HG02571 (cell line): Measurements from ENCODE around the gene SPTBN5.

Source experiments
- ATAC-seq: cut with Tn5 transposase; IDR thresholded peaks from one replicate; pipeline ENCODE4 v1.9.1; 2021; ENCODE audit warnings: mild to moderate bottlenecking, moderate library complexity; ENCODE audit not compliant: unreplicated experiment

SPTBN5 gene

DNA sequence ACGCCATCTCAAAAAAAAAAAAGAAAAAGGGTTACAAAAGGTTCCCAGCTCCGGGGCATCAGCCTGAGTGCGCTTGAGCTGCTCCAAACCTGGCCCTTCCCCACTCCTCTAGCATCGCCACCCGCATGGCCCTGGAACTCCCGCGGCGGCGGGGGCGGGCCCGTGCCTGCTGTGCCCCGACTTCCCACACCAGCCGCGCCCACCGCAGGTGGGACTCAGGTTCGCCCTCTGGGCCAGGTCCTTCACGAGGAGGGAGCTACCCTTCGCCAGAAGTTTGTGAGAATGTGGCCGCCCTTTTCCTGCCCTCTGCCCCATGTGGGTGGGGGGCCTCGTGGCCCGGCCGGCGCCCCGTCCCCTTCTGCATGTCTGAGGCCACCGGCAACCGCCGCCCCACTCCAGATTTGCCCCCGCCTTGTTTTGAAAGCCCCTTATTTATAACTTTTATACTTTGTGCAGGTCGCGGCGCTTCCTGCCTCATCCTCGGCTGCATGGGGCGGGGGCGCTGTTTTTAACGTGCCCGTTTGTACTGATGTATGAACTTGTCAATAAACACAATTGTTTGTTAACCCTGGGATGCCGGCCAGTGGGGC lies 66.5 kb downstream of the SPTBN5 start:
- no peak for ATAC-seq

DNA sequence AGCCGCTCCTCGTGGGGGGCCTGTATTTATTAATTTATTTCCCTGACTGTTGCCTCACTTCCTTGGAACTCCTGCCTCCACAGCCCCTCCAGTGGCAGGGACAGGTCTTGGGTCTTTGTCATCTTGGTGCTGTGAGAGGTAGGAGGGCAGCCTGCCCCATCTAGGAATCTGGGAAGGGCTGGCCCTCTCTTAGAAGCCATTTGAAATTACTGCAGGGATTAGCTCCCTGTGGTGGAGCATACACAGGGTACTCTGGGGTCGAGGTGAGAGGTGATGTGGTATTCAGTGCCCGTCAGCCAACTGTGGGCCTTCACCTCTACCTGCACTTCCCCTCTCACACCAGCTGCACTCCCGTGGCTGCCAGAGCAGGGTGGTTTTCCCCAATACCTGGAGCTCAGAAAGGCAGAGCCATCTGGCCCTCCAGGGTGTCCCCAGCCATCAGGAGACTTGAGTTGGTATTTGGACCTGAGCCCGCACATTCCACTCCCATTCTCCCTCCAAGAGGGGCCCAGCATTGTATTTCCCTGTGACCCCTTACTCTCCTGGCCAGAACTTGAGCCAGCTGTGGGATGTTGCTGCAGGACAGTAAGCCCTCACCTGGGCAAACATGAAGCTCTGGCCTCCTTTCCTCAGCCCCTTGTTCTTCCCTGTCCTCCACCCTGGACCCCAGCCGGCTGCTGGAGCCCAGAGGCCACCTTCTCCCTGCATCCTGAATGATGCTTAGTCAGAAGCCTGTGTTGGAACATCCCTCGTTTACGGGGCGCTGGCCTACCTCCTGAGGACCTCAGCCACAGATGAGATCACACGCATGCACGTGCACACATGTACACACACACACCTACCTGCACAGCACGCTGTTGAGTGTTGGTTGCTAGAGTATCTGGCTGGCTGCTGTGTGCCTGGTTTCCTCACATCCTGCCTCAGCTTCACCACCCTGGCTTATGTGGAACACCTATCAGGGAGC lies 68.0 kb downstream of the SPTBN5 start:
- no peak for ATAC-seq

DNA sequence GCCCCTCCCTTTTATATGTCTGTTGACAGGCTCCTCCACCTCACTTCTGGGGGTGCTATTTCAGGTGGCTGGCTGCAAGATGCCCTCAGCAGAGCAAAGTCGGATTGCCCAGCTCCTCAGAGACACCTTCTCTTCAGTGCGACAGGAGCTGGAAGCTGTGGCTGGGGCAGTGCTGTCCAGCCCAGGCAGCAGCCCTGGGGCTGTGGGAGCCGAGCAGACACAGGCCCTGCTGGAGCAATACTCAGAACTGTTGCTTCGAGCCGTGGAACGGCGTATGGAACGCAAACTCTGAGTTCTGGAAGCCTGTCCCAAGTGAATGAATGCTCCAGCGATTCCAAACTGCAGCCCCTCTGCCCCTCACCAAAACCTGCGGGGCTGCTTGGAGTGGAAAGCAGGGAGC lies 68.7 kb downstream of the SPTBN5 start:
- no peak for ATAC-seq

- no peak for ATAC-seq
Measured at GRCh38 chr15:41824062-41824745, 69.6 kb downstream of the SPTBN5 start.

- ATAC-seq, result no peak
Measured at GRCh38 chr15:41823502-41823901, 70.4 kb downstream of the SPTBN5 start.

DNA sequence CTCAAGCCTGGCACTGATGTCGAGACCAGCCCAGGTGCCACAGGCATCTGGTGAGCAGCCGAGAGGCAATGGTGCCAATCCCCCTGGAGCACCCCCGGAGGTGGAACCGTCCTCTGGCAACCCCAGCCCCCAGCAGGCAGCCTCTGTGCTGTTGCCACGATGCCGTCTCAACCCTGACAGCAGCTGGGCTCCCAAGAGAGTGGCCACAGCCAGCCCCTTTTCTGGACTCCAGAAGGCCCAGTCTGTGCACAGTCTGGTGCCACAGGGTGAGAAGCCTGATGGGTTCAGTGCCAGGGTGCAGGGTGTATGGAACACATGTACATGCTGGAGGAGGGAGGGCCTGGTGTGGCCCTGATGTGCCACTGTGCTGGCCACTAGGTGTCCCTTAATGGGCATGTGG lies 70.9 kb downstream of the SPTBN5 start:
- ATAC-seq, result no peak

- no peak for ATAC-seq
Measured at GRCh38 chr15:41822471-41822870, 71.4 kb downstream of the SPTBN5 start.

- no peak for ATAC-seq
Measured at GRCh38 chr15:41821831-41822230, 72.0 kb downstream of the SPTBN5 start.

- ATAC-seq, result no peak
Measured at GRCh38 chr15:41820791-41821423, 72.9 kb downstream of the SPTBN5 start.

GRCh38 chr15:41819455-41820050 lies 74.3 kb downstream of the SPTBN5 start:
- no peak for ATAC-seq

DNA sequence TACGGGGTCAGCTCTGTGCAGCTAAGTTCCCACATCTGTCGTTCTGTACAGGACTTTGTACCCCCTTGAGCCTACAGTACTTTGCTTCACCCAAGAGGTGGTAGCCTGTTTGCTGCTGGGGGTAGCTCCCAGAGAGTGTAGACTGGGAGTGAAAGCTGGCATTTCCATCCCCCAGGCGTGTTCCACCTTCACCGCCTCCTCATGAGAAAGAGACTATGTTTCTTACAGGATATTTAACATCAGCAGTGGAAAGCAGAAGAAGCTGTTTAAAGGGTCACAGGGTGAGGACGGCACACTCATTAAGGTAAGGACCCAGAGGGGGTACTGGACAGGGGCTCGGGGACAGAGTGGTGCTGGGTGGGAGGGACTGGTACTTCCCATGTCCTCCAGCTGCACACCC lies 76.1 kb downstream of the SPTBN5 start:
- no peak for ATAC-seq

GRCh38 chr15:41817327-41817726 lies 76.5 kb downstream of the SPTBN5 start:
- ATAC-seq, result no peak

GRCh38 chr15:41816788-41817187 lies 77.1 kb downstream of the SPTBN5 start:
- ATAC-seq, result no peak

GRCh38 chr15:41814534-41814933 lies 79.3 kb downstream of the SPTBN5 start:
- no peak for ATAC-seq

- ATAC-seq, result no peak
Measured at GRCh38 chr15:41813426-41813825, 80.4 kb downstream of the SPTBN5 start.

- ATAC-seq, result no peak
Measured at GRCh38 chr15:41812820-41813375, 81.0 kb downstream of the SPTBN5 start.

DNA sequence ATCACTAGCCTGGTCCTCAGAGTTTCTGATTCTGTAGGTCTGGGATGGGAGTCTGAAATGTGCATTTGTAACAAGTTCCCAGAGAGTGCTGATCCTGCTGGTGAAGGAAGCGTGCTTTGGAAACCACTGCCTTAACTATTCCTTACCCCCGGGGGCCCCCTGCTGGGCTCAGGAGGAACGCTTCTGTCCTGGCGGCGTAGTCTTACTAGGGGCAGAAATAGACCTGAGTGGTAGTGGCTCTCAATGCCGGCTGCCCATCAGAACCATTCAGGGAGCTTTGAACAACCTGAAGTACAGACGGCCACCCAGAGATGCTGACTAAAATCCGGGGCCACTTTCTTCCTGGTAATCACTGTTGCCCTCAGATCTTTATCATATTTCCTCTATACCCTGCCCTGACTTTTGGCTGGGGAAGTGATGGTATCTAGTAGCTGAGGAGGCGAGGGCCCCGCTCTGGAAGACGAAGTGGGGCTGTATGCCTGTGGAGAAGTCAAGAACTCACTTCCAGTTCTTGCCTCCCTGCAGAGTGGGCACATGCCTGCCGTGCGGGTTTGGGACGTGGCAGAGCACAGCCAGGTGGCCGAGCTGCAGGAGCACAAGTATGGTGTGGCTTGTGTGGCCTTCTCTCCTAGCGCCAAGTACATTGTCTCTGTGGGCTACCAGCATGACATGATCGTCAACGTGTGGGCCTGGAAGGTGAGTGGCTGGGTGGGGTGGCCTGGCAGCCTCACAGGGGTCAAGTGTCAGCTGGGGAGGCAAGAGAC lies 82.2 kb downstream of the SPTBN5 start:
- peak; percentile 59 for ATAC-seq

GRCh38 chr15:41810651-41811431 lies 83.0 kb downstream of the SPTBN5 start:
- no peak for ATAC-seq
